Brain microvascular endothelial cell (primary cell): Measurements from ENCODE around the gene GPR150.
A peak's percentile ranks its signal among the peaks of the same experiment; 100 is the strongest.

Source experiments
- DNase-seq: peaks from one replicate; pipeline ENCODE4 v3.0.0-alpha.2; 2020
- H3K27ac ChIP-seq: fragments of 250-450 bp; sonication (Bioruptor Pico); 2 replicates; pipeline ENCODE4 v1.5.1; 2020; ENCODE audit warnings: mild to moderate bottlenecking, moderate library complexity
- H3K27me3 ChIP-seq: fragments of 250-450 bp; sonication (Bioruptor Pico); replicated peaks from 2 replicates; pipeline ENCODE4 v1.5.1; 2020; ENCODE audit warnings: mild to moderate bottlenecking
- H3K36me3 ChIP-seq: fragments of 250-450 bp; sonication (Bioruptor Pico); replicated peaks from 2 replicates; pipeline ENCODE4 v1.5.1; 2020; ENCODE audit warnings: mild to moderate bottlenecking
- H3K4me3 ChIP-seq: 2 replicates; pipeline ENCODE4 v1.5.1; 2011; ENCODE audit warnings: low read depth, mild to moderate bottlenecking, control low read depth, low read length, moderate library complexity
- in situ Hi-C: cut with HindIII; loops from 2 replicates; pipeline ENCODE4 v1.10.0; 2017; ENCODE audit warnings: low sequenced_read_pairs, low pct_ligation_motif_present
- TF ChIP-seq, protein P1 (sequence below): IDR thresholded peaks from 2 replicates; pipeline ENCODE4 v1.5.1; 2011; ENCODE audit warnings: low read depth, mild to moderate bottlenecking, moderate library complexity, low read length, control low read depth, inconsistent platforms; ENCODE audit errors: missing control alignments

The GPR150 gene

DNA sequence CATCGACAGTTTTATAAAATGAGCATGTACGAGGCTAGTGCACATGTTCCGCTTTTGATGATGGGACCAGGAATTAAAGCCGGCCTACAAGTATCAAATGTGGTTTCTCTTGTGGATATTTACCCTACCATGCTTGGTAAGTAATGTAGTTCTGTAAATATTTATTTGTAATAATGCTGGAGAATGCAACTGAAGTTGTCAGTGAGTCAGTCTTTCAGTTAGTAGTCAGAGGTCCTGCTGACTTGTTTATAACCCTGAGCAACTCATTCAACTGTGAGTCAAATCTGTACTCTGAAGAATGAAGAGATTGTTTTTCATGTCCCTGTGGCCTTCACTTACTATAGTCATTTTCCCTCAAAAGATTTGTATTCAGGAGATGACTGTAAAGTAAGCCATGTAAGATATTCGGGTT is 28.4 kb upstream of the GPR150 start:
- DNase-seq: peak; percentile 84
- Histone ChIP-seq H3K4me3 (no peak overlapping the region), H3K36me3 (no peaks in the 10 kb centered on the region), H3K27ac (peak overlapping the region; percentile 86), H3K27me3 (no peaks in the 10 kb centered on the region)
- in situ Hi-C loops: no loop called here
- TF ChIP-seq, protein P1, sequence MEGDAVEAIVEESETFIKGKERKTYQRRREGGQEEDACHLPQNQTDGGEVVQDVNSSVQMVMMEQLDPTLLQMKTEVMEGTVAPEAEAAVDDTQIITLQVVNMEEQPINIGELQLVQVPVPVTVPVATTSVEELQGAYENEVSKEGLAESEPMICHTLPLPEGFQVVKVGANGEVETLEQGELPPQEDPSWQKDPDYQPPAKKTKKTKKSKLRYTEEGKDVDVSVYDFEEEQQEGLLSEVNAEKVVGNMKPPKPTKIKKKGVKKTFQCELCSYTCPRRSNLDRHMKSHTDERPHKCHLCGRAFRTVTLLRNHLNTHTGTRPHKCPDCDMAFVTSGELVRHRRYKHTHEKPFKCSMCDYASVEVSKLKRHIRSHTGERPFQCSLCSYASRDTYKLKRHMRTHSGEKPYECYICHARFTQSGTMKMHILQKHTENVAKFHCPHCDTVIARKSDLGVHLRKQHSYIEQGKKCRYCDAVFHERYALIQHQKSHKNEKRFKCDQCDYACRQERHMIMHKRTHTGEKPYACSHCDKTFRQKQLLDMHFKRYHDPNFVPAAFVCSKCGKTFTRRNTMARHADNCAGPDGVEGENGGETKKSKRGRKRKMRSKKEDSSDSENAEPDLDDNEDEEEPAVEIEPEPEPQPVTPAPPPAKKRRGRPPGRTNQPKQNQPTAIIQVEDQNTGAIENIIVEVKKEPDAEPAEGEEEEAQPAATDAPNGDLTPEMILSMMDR: no peak

DNA sequence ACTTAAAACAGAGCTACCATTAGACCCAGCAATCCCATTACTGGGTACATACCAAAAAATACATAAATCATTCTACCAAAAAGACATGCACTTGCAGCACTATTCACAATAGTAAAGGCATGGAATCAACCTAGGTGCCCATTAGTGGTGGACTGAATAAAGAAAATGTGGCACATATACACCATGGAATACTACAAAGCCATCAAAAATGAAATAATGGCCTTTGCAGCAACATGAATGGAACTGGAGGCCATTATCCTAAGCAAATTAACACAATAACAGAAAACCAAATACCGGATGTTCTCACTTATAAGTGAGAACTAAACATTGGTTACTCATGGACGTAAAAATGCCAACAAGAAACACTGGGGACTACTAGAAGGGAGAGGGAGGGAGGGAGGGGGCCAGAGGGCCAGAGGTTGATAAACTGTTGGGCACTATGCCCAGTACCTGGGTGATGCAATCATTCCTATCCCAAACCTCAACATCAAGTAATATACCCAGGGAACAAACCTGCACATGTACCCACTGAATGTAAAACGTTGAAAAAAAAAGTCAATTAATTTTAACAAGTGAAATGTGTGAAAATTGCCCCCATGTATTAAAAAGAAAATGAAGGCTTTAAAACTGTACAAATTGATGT is 24.5 kb upstream of the GPR150 start:
- DNase-seq: no peak

DNA sequence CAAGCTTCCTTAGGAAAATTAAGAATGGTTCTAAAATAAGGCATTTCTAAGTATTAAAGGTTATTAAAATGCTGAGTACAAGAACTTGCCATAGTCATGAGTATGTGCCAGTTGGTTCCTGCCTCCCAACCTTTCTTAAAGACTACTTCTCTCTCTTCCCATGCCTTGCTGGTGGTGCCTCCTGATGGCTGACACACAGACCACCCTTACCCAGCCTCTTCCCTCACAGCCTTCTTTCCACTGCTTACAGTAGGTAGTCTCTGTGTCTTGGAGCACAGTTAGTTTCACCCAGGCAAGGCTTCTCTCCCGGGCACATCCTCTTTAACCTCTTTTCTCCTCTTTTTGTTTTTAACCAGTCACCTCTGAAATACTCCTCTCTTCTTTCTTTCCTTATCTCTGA is 20.6 kb upstream of the GPR150 start:
- H3K36me3 ChIP-seq: no peaks in the 10 kb centered on the region
- H3K4me3 ChIP-seq: no peak overlapping the region
- TF ChIP-seq, protein P1: no peak
- H3K27me3 ChIP-seq: no peaks in the 10 kb centered on the region
- DNase-seq: no peak
- H3K27ac ChIP-seq: no peak overlapping the region
- in situ Hi-C loops: no loop called here

More for the DNA sequence above, 24.5 kb upstream of the GPR150 start:
- TF ChIP-seq, protein P1: no peak
- Histone ChIP-seq H3K4me3 (no peak overlapping the region), H3K27ac (no peak overlapping the region), H3K36me3 (no peaks in the 10 kb centered on the region), H3K27me3 (no peaks in the 10 kb centered on the region)
- in situ Hi-C loops: no loop called here

DNA sequence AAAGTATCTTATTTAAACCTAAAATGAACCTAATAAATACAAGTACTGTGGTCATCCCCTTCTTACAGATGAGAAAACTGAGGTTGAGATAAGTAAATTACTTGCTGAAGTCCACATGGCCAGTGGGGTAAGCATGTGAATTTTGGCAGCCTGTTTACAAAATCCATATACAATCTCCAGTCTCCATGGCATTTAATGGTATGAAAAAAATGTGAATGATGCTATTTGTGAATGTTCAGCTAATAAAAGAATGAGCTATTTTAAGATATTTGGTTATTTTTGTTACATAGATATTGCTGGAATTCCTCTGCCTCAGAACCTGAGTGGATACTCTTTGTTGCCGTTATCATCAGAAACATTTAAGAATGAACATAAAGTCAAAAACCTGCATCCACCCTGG is 19.3 kb upstream of the GPR150 start:
- TF ChIP-seq, protein P1: no peak
- H3K27me3 ChIP-seq: no peaks in the 10 kb centered on the region
- DNase-seq: peak; percentile 28
- in situ Hi-C loops: no loop called here
- no peak overlapping the region for H3K4me3 ChIP-seq
- no peaks in the 10 kb centered on the region for H3K36me3 ChIP-seq
- H3K27ac ChIP-seq: no peak overlapping the region

DNA sequence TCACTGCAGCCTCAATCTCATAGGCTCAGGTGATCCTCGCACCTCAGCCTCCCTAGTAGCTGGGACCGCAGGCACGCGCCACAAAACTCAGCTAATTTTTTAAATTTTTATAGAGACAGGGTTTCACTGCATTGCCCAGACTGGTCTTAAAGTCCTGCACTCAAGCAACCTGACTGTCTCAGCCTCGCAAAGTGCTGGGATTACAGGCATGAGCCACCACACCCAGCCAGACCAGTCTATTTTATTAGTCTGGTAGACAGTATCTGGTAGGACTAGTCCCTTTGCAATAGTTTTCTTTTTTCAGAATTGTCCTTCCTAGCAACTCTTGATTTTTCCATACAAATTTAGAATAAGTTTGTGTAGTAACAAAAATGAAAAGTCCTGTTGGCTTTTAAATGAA is 14.1 kb upstream of the GPR150 start:
- no peak for DNase-seq
- no peak overlapping the region for H3K4me3 ChIP-seq
- no peak overlapping the region for H3K27ac ChIP-seq
- TF ChIP-seq, protein P1: no peak
- no peaks in the 10 kb centered on the region for H3K27me3 ChIP-seq
- H3K36me3 ChIP-seq: no peaks in the 10 kb centered on the region
- in situ Hi-C loops: no loop called here

DNA sequence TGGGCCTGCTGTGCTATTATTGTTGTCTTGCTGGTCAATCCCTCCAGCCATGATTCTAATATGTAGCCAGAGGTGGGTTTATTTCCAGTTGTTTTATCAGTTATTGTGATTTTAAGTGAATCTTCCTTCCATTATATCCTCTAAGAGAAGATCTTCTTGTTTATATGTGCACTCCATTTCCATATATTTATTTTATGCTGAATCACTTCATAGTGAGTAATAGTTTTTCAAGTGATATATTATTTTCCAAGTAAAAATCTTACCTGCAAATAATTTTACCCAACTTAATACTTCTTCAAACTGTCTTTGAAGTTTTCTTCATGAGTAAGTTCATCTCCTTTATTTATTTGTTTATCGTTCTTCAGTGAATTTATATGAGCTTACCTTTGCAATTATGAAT is 13.5 kb upstream of the GPR150 start:
- Histone ChIP-seq H3K27ac (no peak overlapping the region), H3K27me3 (no peaks in the 10 kb centered on the region), H3K36me3 (no peaks in the 10 kb centered on the region), H3K4me3 (no peak overlapping the region)
- no peak for DNase-seq
- in situ Hi-C loops: no loop called here
- TF ChIP-seq, protein P1: no peak
